ENCODE measurements around the gene KIF16B.

DNA sequence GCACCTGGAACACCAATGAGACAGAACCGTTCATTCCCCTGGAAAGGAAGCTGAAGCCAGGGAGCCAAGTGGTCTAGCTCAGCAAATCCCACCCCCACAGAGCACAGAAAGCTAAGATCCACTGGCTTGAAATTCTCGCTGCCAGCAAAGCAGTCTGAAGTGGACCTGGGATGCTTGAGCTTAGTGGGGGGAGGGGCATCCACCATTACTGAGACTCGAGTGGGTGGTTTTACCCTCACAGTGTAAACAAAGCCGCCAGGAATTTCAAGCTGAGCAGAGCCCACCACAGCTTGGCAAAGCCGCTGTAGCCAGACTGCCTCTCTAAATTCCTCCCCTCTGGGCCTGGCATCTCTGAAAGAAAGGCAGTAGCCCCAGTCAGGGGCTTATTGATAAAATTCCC lies 53.1 kb downstream of the KIF16B start:
- TF ChIP-seq, protein P1, sequence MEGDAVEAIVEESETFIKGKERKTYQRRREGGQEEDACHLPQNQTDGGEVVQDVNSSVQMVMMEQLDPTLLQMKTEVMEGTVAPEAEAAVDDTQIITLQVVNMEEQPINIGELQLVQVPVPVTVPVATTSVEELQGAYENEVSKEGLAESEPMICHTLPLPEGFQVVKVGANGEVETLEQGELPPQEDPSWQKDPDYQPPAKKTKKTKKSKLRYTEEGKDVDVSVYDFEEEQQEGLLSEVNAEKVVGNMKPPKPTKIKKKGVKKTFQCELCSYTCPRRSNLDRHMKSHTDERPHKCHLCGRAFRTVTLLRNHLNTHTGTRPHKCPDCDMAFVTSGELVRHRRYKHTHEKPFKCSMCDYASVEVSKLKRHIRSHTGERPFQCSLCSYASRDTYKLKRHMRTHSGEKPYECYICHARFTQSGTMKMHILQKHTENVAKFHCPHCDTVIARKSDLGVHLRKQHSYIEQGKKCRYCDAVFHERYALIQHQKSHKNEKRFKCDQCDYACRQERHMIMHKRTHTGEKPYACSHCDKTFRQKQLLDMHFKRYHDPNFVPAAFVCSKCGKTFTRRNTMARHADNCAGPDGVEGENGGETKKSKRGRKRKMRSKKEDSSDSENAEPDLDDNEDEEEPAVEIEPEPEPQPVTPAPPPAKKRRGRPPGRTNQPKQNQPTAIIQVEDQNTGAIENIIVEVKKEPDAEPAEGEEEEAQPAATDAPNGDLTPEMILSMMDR (IDR thresholded peaks at IDR 0.05): no peak
- TF ChIP-seq POLR2AphosphoS5 (IDR thresholded peaks at IDR 0.05): no peak

Measured in breast epithelium (tissue), 3 donors.